HPDE6-E6E7 (cell line): ENCODE data around the gene WRAP73.

ENCODE experiments used
- DNase-seq: peaks from one replicate; pipeline ENCODE4 v3.0.0; 2011; ENCODE audit warnings: missing footprints; ENCODE audit errors: extremely low spot score

Gene WRAP73

GRCh38 chr1:3646596-3646995 lies 3.3 kb downstream of the WRAP73 start:
- no peak for DNase-seq

GRCh38 chr1:3645666-3646355 lies 4.1 kb downstream of the WRAP73 start:
- DNase-seq, result no peak

- DNase-seq, result no peak
Measured at GRCh38 chr1:3645247-3645646, 4.7 kb downstream of the WRAP73 start.

GRCh38 chr1:3644273-3644672 lies 5.6 kb downstream of the WRAP73 start:
- no peak for DNase-seq

DNA sequence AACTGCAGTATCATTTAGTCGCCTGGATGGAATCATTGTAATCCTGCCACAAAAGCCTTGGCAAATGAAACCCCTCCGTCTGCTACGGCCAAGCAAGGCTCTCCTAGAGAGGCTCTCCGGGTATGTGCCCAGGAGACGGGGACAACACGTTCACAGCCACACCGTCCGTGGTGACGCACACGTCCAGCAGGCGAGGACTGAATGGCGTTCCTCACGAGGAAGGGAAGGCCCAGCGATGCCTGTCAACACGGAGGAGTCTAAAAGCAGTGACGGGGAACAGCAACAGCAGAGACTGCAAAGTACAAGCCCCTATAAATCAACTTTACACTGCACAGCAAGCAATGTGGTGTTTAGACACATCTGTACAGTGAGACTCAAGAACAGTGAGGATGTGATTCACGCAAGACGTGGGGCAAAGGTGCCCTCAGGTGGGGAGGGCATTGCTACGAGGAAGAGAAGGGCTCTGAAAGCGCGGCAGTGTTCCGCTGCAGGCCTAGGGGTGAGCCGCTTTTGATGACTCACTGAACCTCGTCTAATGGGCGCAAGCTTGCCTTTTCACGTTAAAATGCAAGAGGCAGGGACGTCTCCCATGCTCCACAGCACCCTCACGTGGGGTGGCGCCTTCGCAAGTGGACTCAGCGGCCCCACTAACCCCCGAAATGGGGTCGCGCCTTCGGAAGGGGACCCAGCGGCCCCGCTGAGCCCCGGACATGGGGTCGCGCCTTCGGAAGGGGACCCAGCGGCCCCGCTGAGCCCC lies 6.8 kb downstream of the WRAP73 start:
- DNase-seq, result no peak

GRCh38 chr1:3641816-3642215 lies 8.1 kb downstream of the WRAP73 start:
- no peak for DNase-seq

- no peak for DNase-seq
Measured at GRCh38 chr1:3641046-3641760, 8.7 kb downstream of the WRAP73 start.

GRCh38 chr1:3640121-3640837 lies 9.6 kb downstream of the WRAP73 start:
- DNase-seq, result no peak

- DNase-seq, result no peak
Measured at GRCh38 chr1:3639397-3639911, 10.4 kb downstream of the WRAP73 start.

GRCh38 chr1:3638676-3639075 lies 11.2 kb downstream of the WRAP73 start:
- no peak for DNase-seq

DNA sequence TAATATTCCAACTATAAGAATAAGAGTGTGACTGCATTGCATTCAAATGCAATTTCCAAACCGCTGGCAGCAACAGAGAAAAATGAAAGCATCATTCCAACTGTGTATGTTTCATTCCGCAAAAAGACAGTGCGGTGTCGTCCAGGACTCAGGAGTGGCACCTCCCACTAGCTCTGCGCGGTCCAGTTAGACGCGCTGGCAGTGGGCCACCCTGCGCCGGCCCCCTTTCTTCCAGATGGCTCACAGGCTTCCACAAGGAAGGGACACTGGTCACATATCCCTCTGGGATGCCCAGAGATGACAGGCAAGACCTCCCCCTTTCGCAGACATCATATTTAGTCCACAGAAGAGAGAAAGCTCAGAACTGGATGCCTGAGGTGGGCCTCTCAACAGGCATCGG lies 11.9 kb downstream of the WRAP73 start:
- DNase-seq, result no peak

GRCh38 chr1:3636531-3636930 lies 13.4 kb downstream of the WRAP73 start:
- DNase-seq, result no peak

- no peak for DNase-seq
Measured at GRCh38 chr1:3636080-3636479, 13.8 kb downstream of the WRAP73 start.

DNA sequence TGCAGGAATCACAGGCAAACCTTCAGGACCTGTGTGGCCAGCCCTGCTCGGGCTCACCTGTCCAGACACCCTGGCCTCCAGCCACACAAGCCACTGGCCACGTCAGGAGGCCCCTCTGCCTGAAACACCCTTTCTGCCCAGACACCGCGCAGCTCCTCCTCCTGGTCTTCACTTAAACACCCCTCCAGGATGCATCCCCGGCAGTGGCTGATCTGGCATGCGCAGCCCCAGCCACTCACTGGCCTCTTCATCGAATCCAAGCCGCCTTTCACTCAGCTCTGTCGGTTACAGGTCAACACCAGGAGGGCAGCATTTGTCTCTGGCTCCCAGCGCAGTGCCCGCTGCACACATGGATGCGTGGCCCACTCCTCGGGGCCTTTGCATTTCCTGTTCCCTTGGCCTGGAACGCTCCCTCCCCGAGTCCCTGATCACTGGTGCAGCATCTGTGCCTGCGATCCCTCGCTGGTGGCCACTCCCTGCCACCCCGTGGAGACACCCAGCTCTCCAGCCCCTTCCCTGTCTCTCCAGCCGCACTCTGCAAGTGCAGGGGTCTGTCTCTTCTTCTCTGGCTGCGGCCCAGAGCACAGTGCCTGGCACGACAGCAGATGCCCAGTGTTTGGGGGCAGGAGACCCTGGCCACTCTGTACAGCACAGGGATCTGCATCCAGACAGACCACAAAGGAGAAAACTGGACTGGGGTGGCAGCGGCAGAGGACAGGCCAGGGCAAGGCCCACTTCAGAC lies 15.7 kb downstream of the WRAP73 start:
- no peak for DNase-seq

- no peak for DNase-seq
Measured at GRCh38 chr1:3633344-3634058, 16.4 kb downstream of the WRAP73 start.

GRCh38 chr1:3632716-3633343 lies 17.1 kb downstream of the WRAP73 start:
- DNase-seq, result no peak

GRCh38 chr1:3632298-3632697 lies 17.6 kb downstream of the WRAP73 start:
- no peak for DNase-seq

GRCh38 chr1:3631320-3632260 lies 18.3 kb downstream of the WRAP73 start:
- no peak for DNase-seq

GRCh38 chr1:3630914-3631313 lies 19.0 kb downstream of the WRAP73 start:
- DNase-seq, result no peak
